Amniotic stem cell (primary cell): ENCODE measurements around the gene DEDD.

Experiments
- DNase-seq: peaks from one replicate; lab custom pipeline; 2025; lab: John Stamatoyannopoulos, UW

The DEDD gene

DNA sequence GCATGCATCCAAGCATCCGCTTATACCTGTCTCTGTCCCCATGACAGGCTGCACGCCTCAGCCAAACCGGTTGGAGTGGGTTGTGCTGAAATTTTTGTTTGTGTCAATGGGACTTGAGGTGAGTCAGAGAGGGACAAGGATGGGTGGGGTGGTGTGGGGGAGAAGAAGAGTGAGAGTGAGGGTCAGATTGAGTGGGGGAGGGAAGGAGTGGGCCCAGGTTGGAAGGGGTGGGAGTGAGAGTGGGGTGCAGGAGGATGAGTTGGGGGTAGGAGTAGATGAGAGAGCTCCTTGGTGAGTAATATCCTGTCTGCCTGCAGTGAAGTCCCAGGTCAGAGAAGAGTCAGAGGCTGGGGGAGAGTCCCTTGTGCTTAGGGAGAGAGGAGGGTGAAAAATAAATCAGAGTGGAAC, 39.8 kb downstream of the DEDD start:
- no peak for DNase-seq

DNA sequence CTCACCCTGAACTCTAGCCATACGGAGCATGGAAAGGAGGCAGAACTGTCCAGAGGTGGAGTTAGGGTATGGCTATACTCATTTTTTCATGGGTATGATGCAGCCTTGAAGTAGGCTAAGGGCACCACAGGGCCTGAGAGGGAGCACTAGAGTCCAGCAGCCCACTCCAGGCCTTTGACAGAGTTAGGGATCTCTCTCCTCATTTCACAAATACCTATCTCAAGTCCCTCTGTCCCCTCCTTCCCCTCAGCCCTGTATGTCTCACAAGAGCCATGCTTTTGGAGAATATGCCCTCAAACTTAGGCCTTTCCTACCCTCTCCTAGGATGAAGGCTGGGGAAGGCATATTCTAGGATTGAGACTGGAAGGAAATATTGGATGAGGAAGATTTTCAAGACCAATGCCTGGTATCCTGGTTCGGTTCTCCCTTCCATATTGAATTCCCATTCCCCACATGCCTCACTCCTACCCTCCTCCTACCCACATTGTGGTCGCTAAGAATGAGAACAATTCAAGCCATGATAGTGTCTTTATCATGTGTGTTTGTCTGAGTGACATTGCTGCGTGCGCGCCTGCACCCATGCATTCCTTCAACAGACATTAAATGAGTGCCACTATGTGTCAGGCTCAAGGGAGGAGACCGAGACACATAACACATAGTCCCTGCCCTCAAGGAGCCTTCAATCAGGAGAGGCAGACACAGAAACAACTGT, 40.5 kb downstream of the DEDD start:
- DNase-seq: no peak

DNA sequence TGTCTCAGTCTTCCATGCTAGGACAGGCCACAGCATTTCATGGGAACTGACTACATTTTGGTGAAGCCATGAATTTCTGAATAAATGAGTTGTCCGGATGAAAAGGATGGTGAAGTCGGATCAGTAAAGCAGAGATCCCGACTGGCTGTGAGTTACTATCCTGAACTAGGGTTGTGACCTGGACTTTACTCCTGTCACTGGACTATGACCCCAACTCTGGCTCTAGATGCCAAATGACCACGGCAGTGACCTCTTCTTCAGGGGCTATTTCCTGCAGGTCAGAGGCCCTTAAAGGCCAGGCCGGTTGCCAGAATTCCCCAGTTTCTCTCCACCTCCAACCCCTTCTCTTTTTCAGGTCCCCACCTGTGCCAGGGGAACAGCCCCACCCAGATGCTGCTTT, 41.4 kb downstream of the DEDD start:
- no peak for DNase-seq

GRCh38 chr1:161090617-161091016, 41.9 kb downstream of the DEDD start:
- no peak for DNase-seq

- DNase-seq: no peak
Observed at GRCh38 chr1:161089938-161090337, 42.5 kb downstream of the DEDD start.

DNA sequence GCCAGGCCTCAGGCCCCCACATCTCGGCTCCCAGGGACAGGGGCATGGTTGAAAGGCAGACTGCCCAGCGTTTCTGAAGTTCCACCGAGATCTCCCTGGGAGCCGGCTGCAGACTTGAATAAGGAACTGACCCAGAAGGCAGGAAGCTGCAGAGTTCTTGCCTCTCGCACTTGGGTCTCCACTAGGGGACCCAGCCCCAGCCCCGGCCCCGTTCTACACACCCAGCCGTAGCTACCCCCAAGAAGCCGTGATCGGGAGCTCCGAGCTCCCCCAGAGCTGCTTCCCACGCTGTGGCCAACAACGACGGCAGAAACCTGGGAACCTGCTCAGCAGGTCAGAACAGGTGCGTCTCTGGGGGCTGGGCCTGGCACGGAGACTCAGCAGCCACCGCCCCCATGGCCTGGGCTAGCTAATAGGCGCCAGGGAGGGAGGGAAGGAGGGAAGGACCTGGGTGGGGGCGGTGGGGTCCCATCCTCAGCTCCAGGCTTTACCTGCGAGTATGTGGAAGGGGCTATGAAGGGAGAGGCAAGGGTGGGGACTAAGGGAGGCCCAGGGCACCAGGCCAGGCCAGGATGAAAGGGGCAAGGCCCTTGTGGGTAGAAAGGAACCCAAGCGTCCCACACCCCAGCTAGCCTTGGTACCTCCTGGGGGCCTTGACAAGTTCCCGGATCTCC, 43.1 kb downstream of the DEDD start, which contains the start of gene NECTIN4:
NECTIN4 (minus strand) TSS at position 308 of the 674 bp plus-strand sequence; CDS start at position 46, 262 bp downstream.
- DNase-seq: no peak

DNA sequence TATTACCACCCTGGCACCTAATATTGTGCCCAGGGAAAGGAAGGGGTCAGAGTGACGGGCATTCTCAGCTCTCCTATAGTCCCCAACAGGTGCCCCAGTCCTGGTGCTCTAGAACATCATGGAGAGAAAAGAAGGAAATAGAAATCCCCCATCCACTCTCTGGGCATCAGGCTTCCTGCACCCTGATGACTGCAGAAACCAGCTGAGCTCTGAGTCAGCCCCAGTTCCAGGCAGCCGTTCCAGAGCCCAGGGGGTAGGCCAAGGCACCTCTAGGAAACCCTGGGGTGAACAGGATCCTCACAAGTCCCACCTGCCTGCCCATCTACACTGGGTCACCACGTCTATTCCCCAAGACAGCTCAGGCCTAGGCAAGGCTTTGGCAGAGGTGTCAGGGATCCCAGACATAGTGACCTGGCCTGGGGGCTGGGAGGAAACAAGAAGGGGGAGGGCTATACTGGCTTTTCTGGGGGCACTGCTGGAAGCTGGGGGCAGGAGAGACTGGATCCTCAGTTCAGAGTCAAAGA, 43.8 kb downstream of the DEDD start:
- no peak for DNase-seq

DNA sequence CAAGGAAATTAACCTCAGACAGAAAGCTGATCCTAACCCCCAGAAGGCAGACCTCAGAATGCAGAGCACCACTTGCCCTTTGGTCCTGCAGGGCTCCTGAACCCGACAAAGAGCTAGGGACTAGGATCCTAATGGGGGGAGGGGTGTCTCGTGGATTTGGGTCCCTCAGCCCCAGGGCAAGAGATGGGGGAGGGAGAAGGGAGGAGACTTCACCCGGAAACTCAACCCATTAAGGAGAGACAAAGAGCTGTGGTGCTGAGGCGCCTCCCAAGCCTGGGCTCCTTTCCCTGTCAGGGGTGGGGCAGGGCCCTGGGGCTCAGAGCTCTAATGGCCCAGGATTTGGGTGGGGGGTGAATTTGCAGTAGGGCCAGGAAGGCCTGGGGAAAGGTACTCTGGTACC, 46.0 kb downstream of the DEDD start:
- no peak for DNase-seq

GRCh38 chr1:161085165-161085564, 47.3 kb downstream of the DEDD start:
- DNase-seq: no peak

DNA sequence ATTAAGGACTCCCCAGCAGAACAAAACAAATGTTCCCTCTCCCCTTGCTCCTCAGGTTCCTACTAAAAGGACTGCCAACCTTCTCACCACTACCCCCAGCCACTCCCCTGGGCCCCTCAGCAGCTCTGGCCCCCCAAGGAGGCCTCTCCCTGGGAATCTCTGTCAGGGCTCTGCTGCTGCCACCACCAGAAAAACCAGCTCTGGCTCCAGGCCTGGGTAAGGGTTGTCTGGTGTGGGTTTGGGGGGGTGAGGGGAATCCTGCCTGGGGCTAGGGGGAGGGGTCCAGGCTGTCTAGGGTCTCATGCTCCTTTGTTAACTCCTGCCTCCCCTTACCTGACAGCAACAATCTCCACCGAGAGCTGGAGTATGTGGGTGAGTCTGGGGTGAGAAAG, 47.9 kb downstream of the DEDD start:
- DNase-seq: no peak

GRCh38 chr1:161083748-161084596, 48.5 kb downstream of the DEDD start:
- DNase-seq: no peak

DNA sequence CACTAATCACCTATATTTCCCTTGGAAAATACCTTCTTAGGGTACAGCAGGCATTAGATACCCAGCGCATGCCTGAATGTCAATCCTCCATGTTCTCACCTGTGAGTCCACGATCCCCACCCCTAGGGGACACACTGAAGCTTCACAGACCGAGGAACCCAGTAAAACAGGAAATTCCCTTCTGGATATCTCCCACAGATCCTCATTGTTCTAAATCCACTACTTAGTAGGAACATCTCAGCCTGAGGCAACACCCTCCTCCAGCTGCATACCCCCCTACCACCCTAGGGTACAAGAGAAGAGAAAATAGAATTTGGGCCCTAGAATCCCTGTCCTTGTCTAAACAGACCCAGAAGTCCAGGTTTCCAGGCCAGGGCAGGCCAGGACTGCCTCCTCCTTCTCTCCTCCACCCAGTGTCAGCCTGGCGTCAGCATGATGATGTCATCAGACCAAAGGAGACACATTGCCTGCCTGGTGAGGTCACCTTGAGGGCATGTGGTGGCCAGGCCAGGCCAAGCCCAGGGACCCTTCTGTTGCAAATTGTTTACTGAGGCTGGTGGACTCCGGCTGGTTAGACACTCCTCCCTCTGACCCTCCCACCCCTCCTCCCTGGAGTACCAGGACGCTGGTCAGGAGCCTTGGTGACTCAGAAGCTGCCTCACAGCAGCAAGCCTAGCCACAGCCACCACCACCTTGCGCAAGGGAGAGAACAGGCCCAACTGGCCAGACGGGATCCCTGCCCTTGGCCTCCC, 49.3 kb downstream of the DEDD start:
- peak; percentile 51 for DNase-seq

GRCh38 chr1:161082483-161082882, 50.0 kb downstream of the DEDD start:
- no peak for DNase-seq

DNA sequence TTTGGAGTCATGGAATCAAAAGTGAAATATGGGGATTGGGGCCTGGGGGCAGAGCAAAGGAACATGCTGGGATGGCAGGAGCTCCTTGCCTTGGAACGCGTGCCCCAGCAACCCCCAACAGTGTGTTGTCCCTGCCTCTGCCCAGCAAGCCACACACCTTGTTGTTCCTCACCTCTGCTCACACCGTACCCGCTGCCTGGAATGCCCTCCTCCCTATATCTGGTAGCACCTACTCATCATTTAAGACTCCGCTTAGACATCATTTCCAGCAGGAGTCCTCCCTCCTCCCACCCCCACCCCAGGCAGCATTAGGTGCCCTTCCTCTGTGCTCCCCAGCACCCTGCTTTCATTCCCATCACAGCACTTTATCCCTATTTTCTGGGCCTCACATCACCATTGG, 50.9 kb downstream of the DEDD start:
- DNase-seq: no peak

- no peak for DNase-seq
Observed at GRCh38 chr1:161080441-161081405, 51.7 kb downstream of the DEDD start.

GRCh38 chr1:161079436-161080110, 52.9 kb downstream of the DEDD start:
- DNase-seq: no peak

DNA sequence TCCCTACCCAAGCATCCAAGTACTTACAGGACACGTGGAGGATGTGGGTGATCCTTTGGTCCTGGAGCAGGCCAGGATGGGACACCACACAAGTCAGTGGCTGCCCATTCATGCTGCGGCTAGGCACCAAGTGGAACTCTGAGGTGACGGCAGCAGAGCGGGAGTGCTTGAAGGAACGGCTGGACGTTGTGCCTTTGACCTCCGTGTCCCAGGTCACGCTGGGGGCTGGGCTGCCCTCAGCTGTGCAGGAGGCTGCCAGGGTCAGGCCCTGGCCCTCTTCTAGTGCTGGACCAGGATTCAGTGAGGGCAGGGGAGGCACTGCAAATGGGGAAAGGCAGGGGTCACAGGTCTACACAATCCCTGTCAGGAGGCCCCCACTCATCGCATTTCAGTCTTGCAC, 55.0 kb downstream of the DEDD start:
- no peak for DNase-seq

GRCh38 chr1:161076410-161076809, 56.1 kb downstream of the DEDD start:
- no peak for DNase-seq

- no peak for DNase-seq
Observed at GRCh38 chr1:161074676-161075368, 57.6 kb downstream of the DEDD start.
